Stomach smooth muscle (tissue), 2 donors: ENCODE results near the gene C22orf31.

ENCODE experiments used
- H3K27ac ChIP-seq: one replicate; pipeline ENCODE4 v1.7.0; 2013; ENCODE audit warnings: mild to moderate bottlenecking, low read length, inconsistent platforms
- H3K27me3 ChIP-seq, 2 donors: one replicate each; pipeline ENCODE4 v1.7.0; 2013; ENCODE audit warnings: low read length in 2 of 2; ENCODE audit not compliant: insufficient read depth in 2 of 2, control insufficient read depth in 1 of 2
- H3K36me3 ChIP-seq, 2 donors: one replicate each; pipeline ENCODE4 v1.7.0; 2013; ENCODE audit warnings: low read length in 2 of 2; ENCODE audit not compliant: control insufficient read depth in 2 of 2, insufficient read depth in 2 of 2
- H3K4me1 ChIP-seq: one replicate; pipeline ENCODE4 v1.7.0; 2013; ENCODE audit warnings: low read length; ENCODE audit not compliant: control insufficient read depth, insufficient read depth
- H3K4me3 ChIP-seq, 2 donors: one replicate each; pipeline ENCODE4 v1.7.0; 2013; ENCODE audit warnings: low read length in 2 of 2
- H3K9ac ChIP-seq, 2 donors: one replicate each; pipeline ENCODE4 v1.7.0; 2013; ENCODE audit warnings: low read length in 2 of 2, mild to moderate bottlenecking in 1 of 2
- H3K9me3 ChIP-seq, 2 donors: one replicate each; pipeline ENCODE4 v1.7.0; 2013; ENCODE audit warnings: low read length in 2 of 2; ENCODE audit not compliant: control insufficient read depth in 2 of 2
- donor health status: healthy.
- donor health status: Pancreatic carcinoma.

The C22orf31 gene

DNA sequence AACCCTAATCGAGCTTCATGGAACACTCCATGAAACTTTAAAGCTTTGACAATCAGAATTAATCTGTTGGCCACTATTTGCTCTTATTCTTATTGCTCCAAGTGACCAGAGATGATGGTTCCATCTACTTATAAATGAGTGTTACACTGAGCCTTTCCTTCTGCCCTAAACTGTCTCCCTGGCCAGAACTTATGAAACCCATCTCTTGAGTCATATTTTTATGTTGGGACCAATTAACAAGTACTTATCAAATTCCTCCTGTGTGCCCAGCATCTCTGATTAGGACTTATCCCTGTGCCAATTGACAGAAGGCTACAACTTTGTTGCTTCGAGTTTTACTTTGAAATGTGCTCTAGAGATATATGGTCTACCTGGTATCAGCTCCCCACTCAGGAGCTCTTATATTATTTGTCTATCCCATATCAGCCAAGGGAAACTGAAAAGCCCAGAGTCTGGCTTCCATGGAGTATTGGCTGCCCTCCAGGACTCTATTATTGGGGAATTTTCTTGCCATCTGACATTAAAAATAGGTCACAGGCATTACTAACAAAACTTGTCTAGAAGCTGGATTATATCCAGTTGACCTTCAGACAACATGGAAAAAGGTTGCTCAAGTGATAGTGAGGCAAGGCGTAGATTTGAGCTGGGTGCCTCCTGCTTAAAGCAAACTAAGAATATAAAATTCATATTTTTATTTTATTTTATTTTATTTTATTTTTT lies 20.0 kb upstream of the C22orf31 start:
- H3K4me1 ChIP-seq, result peaks cover 4% of the 10 kb centered on the region
- no peaks in the 10 kb centered on the region for H3K27me3 ChIP-seq

DNA sequence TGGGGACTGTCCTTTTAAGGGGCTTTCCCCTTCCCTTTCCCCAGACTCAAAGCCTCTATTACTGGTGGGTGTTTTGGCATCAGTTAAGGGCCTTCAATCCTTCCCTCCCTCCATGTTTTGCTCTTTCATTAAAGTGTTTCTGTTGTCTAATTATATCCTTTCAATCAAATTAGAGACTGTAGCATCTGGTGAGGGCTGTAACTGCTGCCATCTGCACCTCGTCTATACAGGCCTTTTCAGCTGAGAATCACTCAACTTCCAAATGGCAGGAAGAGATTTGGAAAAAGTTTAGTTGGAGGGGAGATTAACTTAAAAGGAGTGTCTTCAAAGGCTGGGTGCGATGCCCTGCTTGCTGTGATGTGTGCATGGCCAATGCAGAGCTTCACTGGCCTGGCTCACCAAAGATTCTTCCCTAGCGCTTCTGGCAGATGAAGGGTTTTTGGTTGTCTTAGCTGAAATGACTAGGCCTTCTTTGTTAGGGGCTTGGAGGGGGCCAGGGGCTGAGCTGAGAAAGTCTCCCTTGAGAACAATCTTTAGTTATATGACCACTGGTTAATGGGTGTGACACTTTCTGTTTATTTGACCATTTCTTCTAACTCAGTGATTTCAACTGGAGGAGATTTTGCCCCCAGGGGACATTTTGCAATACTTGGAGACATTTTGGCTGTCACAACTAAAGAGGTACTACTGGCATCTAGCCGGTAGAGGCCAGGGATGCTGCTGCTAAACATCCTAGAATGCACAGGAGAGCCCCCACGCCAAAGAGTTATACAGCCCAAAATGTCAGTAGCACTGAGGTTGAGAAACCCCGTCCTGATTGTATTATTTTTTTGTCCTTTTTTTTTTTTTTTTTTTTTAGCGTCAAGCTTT lies 18.7 kb upstream of the C22orf31 start:
- no peaks in the 10 kb centered on the region for H3K27me3 ChIP-seq
- peaks cover 4% of the 10 kb centered on the region for H3K4me1 ChIP-seq
- no peak overlapping the region for H3K27ac ChIP-seq
- H3K36me3 ChIP-seq, result no peaks in the 10 kb centered on the region
- no peak overlapping the region for H3K9ac ChIP-seq
- H3K4me3 ChIP-seq, result no peak overlapping the region
- no peaks in the 10 kb centered on the region for H3K9me3 ChIP-seq

More for the DNA sequence above, 20.0 kb upstream of the C22orf31 start:
- Histone ChIP-seq H3K27ac (no peak overlapping the region), H3K36me3 (no peaks in the 10 kb centered on the region), H3K4me3 (no peak overlapping the region), H3K9me3 (no peaks in the 10 kb centered on the region), H3K9ac (no peak overlapping the region)

DNA sequence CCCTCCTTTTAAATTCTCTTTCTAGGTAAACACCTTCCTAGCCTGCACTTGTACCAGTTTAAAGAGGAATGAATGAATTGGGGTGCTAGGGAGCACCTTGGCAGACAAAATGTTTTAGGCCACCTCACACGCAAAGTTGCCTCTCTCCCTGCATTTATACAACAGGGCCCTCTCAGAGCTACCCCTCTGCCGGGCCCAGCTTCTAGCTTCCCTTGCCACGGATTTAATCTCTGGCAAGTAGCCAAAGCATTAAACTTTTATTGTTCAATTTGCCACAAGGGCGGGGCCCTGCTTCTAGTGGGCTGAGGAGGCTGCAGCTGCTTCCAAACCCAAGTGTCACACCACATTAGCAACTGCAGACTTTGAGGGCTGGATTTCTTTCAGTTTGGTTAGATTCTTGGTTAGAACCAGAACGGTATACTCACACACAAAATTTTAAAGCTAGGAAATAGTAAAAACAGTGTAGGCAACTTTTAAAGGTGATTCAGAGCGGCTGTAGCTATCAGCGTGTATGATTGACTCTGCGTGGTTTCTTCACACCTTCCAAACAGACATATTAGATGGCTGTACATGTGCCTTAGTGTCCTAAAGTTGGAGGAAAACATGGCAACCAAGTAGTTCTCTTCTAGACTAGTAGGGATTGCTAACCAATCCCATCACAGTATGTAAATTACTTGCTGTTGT lies 17.7 kb upstream of the C22orf31 start:
- Histone ChIP-seq H3K36me3 (no peaks in the 10 kb centered on the region), H3K9ac (no peak overlapping the region), H3K4me1 (peaks cover 7% of the 10 kb centered on the region), H3K27ac (no peak overlapping the region), H3K4me3 (no peak overlapping the region), H3K27me3 (no peaks in the 10 kb centered on the region), H3K9me3 (no peaks in the 10 kb centered on the region)

DNA sequence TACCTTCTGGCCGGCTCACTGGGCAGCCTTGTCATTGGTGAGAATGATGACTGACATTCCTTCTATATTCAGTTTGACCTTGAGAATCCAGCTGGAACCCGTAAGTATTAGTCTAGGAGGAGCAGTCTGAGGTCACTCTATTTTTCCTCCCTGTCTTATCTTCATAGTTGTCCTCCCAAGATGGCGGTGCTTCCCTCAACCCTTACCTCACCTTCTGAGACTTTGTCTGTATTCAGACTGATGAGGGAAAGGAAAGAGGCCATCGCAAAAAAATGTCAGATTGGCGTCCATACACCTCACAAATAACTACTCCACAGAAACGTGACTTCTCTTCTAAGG lies 17.2 kb upstream of the C22orf31 start:
- Histone ChIP-seq H3K4me1 (peaks cover 10% of the 10 kb centered on the region), H3K9me3 (no peaks in the 10 kb centered on the region), H3K9ac (no peak overlapping the region), H3K27ac (no peak overlapping the region), H3K27me3 (no peaks in the 10 kb centered on the region), H3K4me3 (no peak overlapping the region), H3K36me3 (no peaks in the 10 kb centered on the region)

DNA sequence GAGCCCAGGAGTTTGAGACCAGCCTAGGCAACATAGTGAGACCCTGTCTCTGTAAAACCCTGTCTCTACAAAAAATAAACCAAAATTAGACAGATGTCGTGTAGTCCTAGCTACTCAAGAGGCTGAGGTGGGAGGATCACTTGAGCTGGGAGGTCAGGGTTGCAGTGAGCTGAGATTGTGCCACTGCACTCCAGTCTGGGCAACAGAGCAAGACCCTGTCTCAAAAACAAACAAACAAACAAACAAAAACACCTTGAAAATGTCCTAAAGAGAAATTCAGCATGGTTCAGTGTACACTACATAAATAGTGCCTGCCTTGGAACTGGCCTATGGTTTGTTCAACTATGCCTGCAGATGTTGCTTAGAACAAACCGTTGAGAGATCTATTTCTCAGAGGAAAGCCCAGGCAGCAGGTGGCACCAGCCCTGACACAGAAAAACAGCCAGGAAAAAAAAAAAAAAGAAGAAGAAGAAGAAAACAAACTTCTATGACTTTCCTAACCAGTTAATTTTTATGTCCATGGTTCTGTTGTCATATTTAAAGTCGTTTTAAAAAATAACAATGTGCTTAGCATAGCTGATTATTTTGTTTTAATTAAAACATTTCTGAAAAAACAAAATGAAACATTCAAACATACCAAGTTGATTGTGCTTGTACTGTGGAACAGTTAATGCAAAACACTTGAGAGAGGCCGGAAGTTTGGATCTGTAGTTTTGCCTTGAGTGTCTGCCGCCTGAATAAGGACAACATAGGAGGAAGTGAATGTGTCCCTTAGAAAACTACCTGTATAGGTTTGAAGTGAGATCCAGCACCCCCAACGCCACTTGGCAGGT lies 16.6 kb upstream of the C22orf31 start:
- Histone ChIP-seq H3K9me3 (no peaks in the 10 kb centered on the region), H3K9ac (no peak overlapping the region), H3K4me1 (peaks cover 16% of the 10 kb centered on the region), H3K27me3 (no peaks in the 10 kb centered on the region), H3K36me3 (no peaks in the 10 kb centered on the region), H3K4me3 (no peak overlapping the region), H3K27ac (no peak overlapping the region)

DNA sequence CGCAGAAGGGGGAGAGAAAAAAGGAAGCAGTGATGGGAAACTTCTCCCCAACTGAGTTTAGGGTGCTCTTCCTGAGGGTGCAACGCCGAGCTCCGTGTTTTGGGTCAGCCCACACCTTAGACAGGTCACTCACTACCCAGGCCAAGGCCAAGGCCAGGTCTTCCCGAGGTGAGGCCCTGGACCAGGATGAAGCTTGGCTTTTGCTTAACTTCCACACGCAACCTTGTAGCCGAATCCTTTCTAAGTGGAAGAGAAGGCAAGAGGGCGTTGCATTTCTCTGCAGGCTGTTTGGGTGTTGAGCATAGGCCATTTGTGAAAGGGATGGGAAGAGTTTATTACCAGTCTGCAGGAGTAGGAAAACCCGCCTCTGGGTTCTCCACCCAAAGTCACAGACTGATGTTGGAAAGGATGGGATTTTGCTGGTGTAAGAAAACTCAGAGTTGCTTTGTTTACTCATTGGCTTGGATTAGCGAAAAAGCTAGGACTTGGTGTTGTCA lies 12.7 kb upstream of the C22orf31 start:
- Histone ChIP-seq H3K36me3 (no peaks in the 10 kb centered on the region), H3K27me3 (peaks cover 0 to 5% of the 10 kb centered on the region in 2 donors), H3K4me3 (peak overlapping the region; percentile 67 to 76), H3K9ac (no peak overlapping the region), H3K27ac (no peak overlapping the region), H3K9me3 (no peaks in the 10 kb centered on the region), H3K4me1 (peaks cover 28% of the 10 kb centered on the region)

DNA sequence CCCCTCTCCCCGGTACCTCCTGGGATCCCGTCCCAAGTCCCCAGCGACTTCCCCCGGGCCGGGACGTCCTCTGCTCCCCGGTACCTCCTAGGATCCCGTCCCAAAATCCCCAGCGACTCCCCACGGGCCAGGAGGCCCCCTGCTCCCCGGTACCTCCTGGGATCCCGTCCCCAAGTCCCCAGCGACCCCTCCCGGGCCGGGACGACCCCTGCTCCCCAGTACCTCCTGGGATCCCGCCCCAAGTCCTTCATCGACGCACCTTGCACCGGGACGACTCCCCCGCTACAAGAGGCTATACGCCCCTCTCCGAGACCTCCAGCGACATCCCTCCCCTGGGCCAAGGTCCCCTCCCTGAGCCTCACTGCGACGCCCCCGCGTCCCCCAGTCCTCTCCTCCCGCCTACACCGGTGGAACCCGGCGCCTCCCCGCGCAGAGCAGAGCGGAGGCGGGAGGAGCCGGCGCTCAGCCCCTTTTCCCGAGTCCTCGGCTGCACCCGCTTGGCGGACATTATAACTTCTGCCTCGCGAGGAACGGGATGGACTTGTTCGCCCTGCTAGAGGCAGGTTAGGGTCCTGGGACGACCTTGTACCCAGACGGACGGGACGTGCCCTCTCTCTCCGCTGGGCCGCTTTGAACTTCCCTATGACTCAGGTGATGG lies 12.1 kb upstream of the C22orf31 start:
- H3K27ac ChIP-seq, result no peak overlapping the region
- H3K9me3 ChIP-seq, result no peaks in the 10 kb centered on the region
- H3K4me1 ChIP-seq, result peaks cover 28% of the 10 kb centered on the region
- H3K4me3 ChIP-seq, result peak overlapping the region; percentile 67 to 76
- peak overlapping the region; percentile 29 to 55 for H3K9ac ChIP-seq
- peaks cover 0 to 5% of the 10 kb centered on the region in 2 donors for H3K27me3 ChIP-seq
- H3K36me3 ChIP-seq, result no peaks in the 10 kb centered on the region

- H3K9me3 ChIP-seq, result no peaks in the 10 kb centered on the region
- peak within 1 kb of the TSS; percentile 29 to 55 for H3K9ac ChIP-seq
- H3K36me3 ChIP-seq, result no peaks in the 10 kb centered on the region
- H3K4me3 ChIP-seq, result peak within 1 kb of the TSS; percentile 69 to 76
- H3K27me3 ChIP-seq, result peaks cover 0 to 5% of the 10 kb centered on the region in 2 donors
- H3K4me1 ChIP-seq, result peaks cover 28% of the 10 kb centered on the region
- no peak within 1 kb of the TSS for H3K27ac ChIP-seq
Observed at GRCh38 chr22:29072979-29073617, 11.5 kb upstream of the C22orf31 start, which contains the start of gene KREMEN1. Gene KREMEN1 (plus strand): TSS chr22:29073035. CDS start chr22:29073131, 96 bp downstream.

GRCh38 chr22:29072193-29072978 lies 10.8 kb upstream of the C22orf31 start:
- Histone ChIP-seq H3K27ac (no peak overlapping the region), H3K4me3 (peak overlapping the region; percentile 69 to 76), H3K4me1 (peaks cover 28% of the 10 kb centered on the region)

More at GRCh38 chr22:29072193-29072978, 10.8 kb upstream of the C22orf31 start:
- H3K9ac ChIP-seq, result peak overlapping the region in 1 of 2 donors; percentile 22
- no peaks in the 10 kb centered on the region for H3K9me3 ChIP-seq
- H3K36me3 ChIP-seq, result no peaks in the 10 kb centered on the region
- H3K27me3 ChIP-seq, result peaks cover 0 to 5% of the 10 kb centered on the region in 2 donors
